ENCODE measurements around the gene GNB1L. TPM values are rescaled to one million over a fixed set of nuclear protein-coding genes. Genes with fewer than 3 reads are reported as not detected.

Gene GNB1L
- total RNA-seq, 2 experiments from 2014 or later = 3.0 to 6.5 TPM

DNA sequence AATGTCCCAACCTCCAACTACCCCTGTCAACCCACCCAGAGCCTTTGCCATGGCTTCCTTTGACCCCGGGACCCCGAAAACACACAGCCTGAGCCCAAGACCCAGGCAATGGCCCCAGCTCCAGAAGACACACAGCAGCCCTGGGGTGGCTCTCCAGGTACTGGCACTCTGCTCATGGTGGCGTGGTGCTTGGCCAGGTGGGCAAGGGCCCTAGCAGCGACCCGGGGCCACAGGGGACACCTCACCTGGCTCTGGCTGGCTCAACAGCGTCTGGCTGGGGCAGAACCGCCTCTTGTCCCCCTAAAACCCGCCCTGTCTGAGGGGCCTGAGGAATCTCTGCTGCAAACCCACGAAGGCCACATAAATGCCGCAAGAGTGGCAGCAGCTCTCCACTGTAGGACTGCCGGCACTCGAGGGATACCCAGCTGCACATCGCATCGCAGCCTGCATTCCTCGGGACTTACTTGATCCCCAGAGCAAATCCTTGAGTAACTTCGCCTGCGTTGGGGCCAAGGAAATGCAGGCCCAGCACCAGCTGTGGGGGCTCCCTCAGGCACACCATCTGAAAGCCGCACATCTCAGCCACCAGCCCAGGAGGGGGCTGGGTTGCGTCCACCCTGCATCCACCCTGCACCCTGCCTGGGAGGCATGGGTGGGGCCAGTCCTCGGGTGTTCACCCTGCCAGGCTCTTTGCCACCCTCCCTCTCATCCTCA, 23.1 kb upstream of the GNB1L start:
- no peak overlapping the region for H3K27ac ChIP-seq (ENCODE audit: low read depth in 1 of 2, low read length in 2 of 2)
- Mint-ChIP-seq H3K27me3 (no peaks in the 10 kb centered on the region), H3K4me1 (ENCODE audit: low read depth) (peaks cover 9% of the 10 kb centered on the region), H3K9me3 (no peaks in the 10 kb centered on the region), H3K4me3 (no peak overlapping the region), H3K27ac (no peak overlapping the region), H3K36me3 (ENCODE audit: low read depth) (no peaks in the 10 kb centered on the region)
- H3K36me3 ChIP-seq (ENCODE audit: insufficient read depth, low read length) = no peaks in the 10 kb centered on the region
- intact Hi-C loops (cut with DNase I, micrococcal nuclease) = no loop called here
- no peaks in the 10 kb centered on the region for H3K27me3 ChIP-seq (ENCODE audit: control insufficient read depth in 1 of 2, insufficient read depth in 2 of 2, low read length in 2 of 2)
- ATAC-seq (ENCODE audit: poor library complexity) = no peak
- ChIA-PET POLR2A (no interaction called here), CTCF (no interaction called here)
- peaks cover 28% of the 10 kb centered on the region for H3K4me1 ChIP-seq (ENCODE audit: insufficient read depth, low read length)
- H3K4me3 ChIP-seq (ENCODE audit: low read length) = no peak overlapping the region
- no peaks in the 10 kb centered on the region for H3K9me3 ChIP-seq (ENCODE audit: control insufficient read depth in 1 of 2, insufficient read depth in 1 of 2, low read length in 2 of 2)
- TF ChIP-seq, protein P1, sequence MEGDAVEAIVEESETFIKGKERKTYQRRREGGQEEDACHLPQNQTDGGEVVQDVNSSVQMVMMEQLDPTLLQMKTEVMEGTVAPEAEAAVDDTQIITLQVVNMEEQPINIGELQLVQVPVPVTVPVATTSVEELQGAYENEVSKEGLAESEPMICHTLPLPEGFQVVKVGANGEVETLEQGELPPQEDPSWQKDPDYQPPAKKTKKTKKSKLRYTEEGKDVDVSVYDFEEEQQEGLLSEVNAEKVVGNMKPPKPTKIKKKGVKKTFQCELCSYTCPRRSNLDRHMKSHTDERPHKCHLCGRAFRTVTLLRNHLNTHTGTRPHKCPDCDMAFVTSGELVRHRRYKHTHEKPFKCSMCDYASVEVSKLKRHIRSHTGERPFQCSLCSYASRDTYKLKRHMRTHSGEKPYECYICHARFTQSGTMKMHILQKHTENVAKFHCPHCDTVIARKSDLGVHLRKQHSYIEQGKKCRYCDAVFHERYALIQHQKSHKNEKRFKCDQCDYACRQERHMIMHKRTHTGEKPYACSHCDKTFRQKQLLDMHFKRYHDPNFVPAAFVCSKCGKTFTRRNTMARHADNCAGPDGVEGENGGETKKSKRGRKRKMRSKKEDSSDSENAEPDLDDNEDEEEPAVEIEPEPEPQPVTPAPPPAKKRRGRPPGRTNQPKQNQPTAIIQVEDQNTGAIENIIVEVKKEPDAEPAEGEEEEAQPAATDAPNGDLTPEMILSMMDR (IDR thresholded peaks at IDR 0.05) = no peak
- DNase-seq = peak in 3 of 14 experiments; percentile 2 to 23 (median 4)

DNA sequence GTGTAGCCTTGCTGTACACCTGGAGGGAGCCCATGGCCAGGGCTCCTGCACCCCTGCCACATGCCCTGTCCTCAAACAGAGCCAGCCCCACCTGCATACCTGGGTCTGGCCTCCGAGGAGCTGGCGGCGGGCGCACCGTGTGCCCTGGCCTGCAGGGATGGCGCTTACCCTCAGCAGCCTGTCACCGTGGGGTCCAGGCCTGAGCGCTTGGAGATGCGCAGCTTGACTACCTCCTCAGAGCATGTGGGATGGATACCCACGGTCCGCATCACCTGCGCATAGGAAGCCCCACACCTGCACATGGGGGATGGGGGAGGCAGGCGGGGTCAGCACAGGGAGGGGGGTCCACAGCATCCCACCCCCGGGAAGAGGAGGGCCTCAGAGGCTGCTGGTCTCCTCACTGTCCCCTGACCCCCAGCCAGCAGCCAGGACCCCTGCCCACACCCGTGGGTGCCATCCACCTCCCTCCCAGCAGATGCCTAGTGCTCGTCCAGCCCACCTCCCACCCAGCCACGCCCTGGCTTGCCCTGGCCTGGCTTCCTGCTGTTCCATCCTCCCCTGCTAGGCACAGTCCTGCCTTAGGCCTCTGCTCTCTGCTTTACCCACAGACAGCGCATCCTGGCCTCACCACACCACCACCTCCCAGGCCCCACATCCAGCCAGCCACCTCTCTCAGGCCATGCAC, 22.4 kb upstream of the GNB1L start:
- Histone ChIP-seq H3K27ac (ENCODE audit: low read depth in 1 of 2, low read length in 2 of 2) (no peak overlapping the region), H3K4me1 (ENCODE audit: insufficient read depth, low read length) (peaks cover 28% of the 10 kb centered on the region), H3K27me3 (ENCODE audit: control insufficient read depth in 1 of 2, insufficient read depth in 2 of 2, low read length in 2 of 2) (no peaks in the 10 kb centered on the region), H3K4me3 (ENCODE audit: low read length) (no peak overlapping the region), H3K9me3 (ENCODE audit: control insufficient read depth in 1 of 2, insufficient read depth in 1 of 2, low read length in 2 of 2) (no peaks in the 10 kb centered on the region), H3K36me3 (ENCODE audit: insufficient read depth, low read length) (no peaks in the 10 kb centered on the region)
- intact Hi-C loops (cut with DNase I, micrococcal nuclease) = no loop called here
- ChIA-PET CTCF (no interaction called here), POLR2A (no interaction called here)
- H3K27me3 Mint-ChIP-seq = no peaks in the 10 kb centered on the region
- peaks cover 9% of the 10 kb centered on the region for H3K4me1 Mint-ChIP-seq (ENCODE audit: low read depth)
- H3K27ac Mint-ChIP-seq = no peak overlapping the region
- DNase-seq (peak in 2 of 14 experiments; percentile 12 to 22), ATAC-seq (ENCODE audit: poor library complexity) (no peak)
- TF ChIP-seq, protein P1 (IDR thresholded peaks at IDR 0.05) = no peak
- H3K9me3 Mint-ChIP-seq = no peaks in the 10 kb centered on the region
- no peaks in the 10 kb centered on the region for H3K36me3 Mint-ChIP-seq (ENCODE audit: low read depth)
- H3K4me3 Mint-ChIP-seq = no peak overlapping the region

DNA sequence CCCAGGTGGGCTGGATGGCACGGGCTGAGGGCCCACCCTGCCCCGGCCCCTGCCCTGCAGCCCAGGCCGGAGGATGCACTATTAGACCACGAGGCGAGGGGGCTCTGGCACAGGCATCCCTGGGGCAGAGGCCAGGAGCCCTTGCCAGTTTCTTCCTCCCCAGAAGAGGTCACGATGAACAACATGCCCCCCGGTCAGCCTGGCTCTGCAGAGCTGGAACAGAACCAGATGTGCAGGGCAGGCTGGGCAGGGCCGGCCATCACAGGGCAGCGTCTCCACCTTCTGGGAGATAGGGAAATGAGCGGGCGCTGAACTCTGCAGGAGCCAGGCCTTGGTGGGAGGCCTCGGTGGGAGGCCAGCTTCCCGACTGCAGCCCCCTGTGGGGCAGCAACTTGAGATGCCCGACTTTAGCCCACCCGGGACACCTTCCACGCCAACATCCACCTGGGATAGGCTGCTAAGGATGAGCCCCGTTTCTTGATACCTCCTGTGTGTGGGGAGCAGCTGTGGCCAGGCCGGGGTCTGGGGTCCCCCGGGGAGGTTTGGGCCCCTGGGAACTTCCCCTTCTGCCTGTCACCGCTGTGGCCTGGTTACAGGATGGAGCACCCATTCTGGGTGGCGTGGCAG, 21.8 kb upstream of the GNB1L start:
- no peaks in the 10 kb centered on the region for H3K9me3 ChIP-seq (ENCODE audit: control insufficient read depth in 1 of 2, insufficient read depth in 1 of 2, low read length in 2 of 2)
- Mint-ChIP-seq H3K36me3 (ENCODE audit: low read depth) (no peaks in the 10 kb centered on the region), H3K4me1 (ENCODE audit: low read depth) (peaks cover 9% of the 10 kb centered on the region), H3K4me3 (no peak overlapping the region), H3K9me3 (no peaks in the 10 kb centered on the region), H3K27ac (no peak overlapping the region), H3K27me3 (no peaks in the 10 kb centered on the region)
- ChIA-PET CTCF (no interaction called here), POLR2A (no interaction called here)
- ATAC-seq (ENCODE audit: poor library complexity) (no peak), DNase-seq (peak in 3 of 14 experiments; percentile 2 to 30 (median 12))
- TF ChIP-seq, protein P1 (IDR thresholded peaks at IDR 0.05) = no peak
- H3K27me3 ChIP-seq (ENCODE audit: control insufficient read depth in 1 of 2, insufficient read depth in 2 of 2, low read length in 2 of 2) = no peaks in the 10 kb centered on the region
- no peak overlapping the region for H3K4me3 ChIP-seq (ENCODE audit: low read length)
- peaks cover 28% of the 10 kb centered on the region for H3K4me1 ChIP-seq (ENCODE audit: insufficient read depth, low read length)
- no peak overlapping the region for H3K27ac ChIP-seq (ENCODE audit: low read depth in 1 of 2, low read length in 2 of 2)
- no peaks in the 10 kb centered on the region for H3K36me3 ChIP-seq (ENCODE audit: insufficient read depth, low read length)
- intact Hi-C loops (cut with DNase I, micrococcal nuclease) = no loop called here
